Measurements from ENCODE around the gene SGPP1. TPM values are rescaled to one million over a fixed set of nuclear protein-coding genes. Genes with fewer than 3 reads are reported as not detected.

Gene SGPP1
- total RNA-seq, 1 experiment from 2014 or later = 20.8 TPM

DNA sequence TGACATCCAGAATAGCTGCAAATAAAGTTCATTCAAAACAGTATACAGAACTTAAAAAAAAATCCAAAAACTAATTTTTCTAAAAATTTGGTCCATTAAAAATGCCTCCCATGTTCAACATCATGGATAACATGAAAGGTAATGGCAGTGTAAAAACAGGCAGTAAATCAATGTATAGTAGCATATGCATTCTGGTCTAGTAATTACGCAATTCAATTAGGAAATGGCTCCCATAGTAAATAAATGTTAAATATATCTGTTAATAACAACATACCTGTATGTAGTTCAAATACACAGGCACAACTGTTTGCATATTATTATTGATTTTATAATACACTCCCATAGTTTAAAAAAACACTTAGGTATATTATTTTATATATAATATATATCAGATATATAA, 42.5 kb downstream of the SGPP1 start:
- no TSS peak for BruUV-seq (replicated peaks)
- no peak overlapping the region for H3K4me3 Mint-ChIP-seq (ENCODE audit: unreplicated experiment)

DNA sequence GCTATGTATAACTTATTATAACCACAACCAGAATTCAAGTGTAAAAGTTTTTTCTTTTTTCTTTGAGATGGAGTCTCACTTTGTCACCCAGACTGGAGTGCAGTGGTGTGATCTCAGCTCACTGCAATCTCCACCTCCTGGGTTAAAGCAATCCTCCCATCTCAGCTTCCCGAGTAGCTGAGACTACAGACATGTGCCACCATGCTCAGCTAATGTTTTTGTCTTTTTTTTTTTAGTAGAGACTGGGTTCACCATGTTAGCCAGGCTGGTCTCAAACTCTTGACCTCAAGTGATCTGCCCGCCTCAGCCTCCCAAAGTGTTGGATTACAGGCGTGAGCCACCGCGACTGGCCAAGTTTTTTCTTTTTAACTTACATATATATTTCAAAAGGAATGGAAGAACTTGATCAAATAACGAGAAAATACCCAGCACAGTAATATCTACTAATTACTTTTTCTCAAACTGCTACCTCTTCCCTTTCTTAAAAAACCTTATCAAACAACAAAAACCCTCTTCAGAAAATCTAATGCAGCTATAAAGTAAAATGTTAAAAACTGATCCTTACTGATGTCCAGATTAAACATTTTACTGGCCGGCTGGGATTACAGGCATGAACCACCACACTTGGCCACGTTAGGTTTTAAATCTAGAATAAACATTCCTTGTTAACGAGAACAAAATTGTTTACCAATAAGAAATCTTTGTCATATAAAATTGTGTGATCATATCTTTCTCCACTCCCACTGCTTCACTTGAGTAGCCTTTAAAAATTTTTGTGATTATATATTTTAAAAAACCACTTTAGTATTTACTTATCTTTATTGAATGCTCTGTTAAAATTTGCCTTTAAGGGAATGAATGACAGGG, 44.9 kb downstream of the SGPP1 start:
- intact Hi-C loops (cut with micrococcal nuclease) = no loop called here
- POLR2A ChIA-PET = interaction anchor here (0.8 to 3.0 kb wide), 4 partner anchors 17 to 71 kb away, joined by 3 to 11 read pairs (median 3); partner anchors contain the start of gene WDR89
- BruUV-seq (replicated peaks) = no TSS peak
- Mint-ChIP-seq H3K27ac (ENCODE audit: low read depth, unreplicated experiment) (no peak overlapping the region), H3K36me3 (ENCODE audit: insufficient read depth, unreplicated experiment) (no peaks in the 10 kb centered on the region), H3K27me3 (ENCODE audit: insufficient read depth, unreplicated experiment) (no peaks in the 10 kb centered on the region), H3K9me3 (ENCODE audit: unreplicated experiment) (no peaks in the 10 kb centered on the region), H3K4me1 (ENCODE audit: insufficient read depth, unreplicated experiment) (no peaks in the 10 kb centered on the region), H3K4me3 (ENCODE audit: unreplicated experiment) (no peak overlapping the region)
- CTCF ChIA-PET = interaction anchor here (0.6 to 1.9 kb wide), 2 partner anchors 18 to 88 kb away, joined by 5 to 7 read pairs; no protein-coding TSS in a partner anchor
- TF ChIP-seq, protein P1, sequence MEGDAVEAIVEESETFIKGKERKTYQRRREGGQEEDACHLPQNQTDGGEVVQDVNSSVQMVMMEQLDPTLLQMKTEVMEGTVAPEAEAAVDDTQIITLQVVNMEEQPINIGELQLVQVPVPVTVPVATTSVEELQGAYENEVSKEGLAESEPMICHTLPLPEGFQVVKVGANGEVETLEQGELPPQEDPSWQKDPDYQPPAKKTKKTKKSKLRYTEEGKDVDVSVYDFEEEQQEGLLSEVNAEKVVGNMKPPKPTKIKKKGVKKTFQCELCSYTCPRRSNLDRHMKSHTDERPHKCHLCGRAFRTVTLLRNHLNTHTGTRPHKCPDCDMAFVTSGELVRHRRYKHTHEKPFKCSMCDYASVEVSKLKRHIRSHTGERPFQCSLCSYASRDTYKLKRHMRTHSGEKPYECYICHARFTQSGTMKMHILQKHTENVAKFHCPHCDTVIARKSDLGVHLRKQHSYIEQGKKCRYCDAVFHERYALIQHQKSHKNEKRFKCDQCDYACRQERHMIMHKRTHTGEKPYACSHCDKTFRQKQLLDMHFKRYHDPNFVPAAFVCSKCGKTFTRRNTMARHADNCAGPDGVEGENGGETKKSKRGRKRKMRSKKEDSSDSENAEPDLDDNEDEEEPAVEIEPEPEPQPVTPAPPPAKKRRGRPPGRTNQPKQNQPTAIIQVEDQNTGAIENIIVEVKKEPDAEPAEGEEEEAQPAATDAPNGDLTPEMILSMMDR (IDR thresholded peaks at IDR 0.05; ENCODE audit: unreplicated experiment) = no peak
- no peak for DNase-seq (ENCODE audit: unreplicated experiment)

More for the DNA sequence above, 42.5 kb downstream of the SGPP1 start:
- intact Hi-C loops (cut with micrococcal nuclease) = no loop called here
- H3K27me3 Mint-ChIP-seq (ENCODE audit: insufficient read depth, unreplicated experiment) = no peaks in the 10 kb centered on the region
- no peaks in the 10 kb centered on the region for H3K36me3 Mint-ChIP-seq (ENCODE audit: insufficient read depth, unreplicated experiment)
- H3K4me1 Mint-ChIP-seq (ENCODE audit: insufficient read depth, unreplicated experiment) = no peaks in the 10 kb centered on the region
- H3K27ac Mint-ChIP-seq (ENCODE audit: low read depth, unreplicated experiment) = no peak overlapping the region
- H3K9me3 Mint-ChIP-seq (ENCODE audit: unreplicated experiment) = no peaks in the 10 kb centered on the region
- ChIA-PET CTCF (no interaction called here), POLR2A (interaction anchor here (1.1 kb wide), 1 partner anchor 15 kb away, joined by 3 read pairs; no protein-coding TSS in a partner anchor)
- TF ChIP-seq, protein P1 (IDR thresholded peaks at IDR 0.05; ENCODE audit: unreplicated experiment) = no peak
- DNase-seq (ENCODE audit: unreplicated experiment) = no peak

DNA sequence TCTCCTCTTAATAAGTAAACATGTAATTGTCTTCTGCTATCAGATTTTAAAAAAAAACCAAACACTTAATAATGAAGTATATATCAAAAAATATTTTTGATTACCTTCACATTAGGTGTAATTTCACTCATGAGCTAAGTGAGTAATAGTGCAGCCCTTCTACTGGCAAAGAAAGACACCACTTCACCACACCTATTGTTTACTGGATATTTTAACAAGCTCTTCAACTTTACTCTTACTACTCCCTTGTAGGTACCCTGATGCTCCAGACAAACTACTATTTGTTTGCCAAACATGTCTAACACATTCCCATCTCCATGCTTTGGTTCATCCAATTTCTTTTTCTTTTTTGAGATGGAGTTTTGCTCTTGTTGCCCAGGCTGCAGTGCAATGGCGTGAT, 49.3 kb downstream of the SGPP1 start:
- no peak overlapping the region for H3K27ac Mint-ChIP-seq (ENCODE audit: low read depth, unreplicated experiment)
- intact Hi-C loops (cut with micrococcal nuclease) = no loop called here
- no peaks in the 10 kb centered on the region for H3K4me1 Mint-ChIP-seq (ENCODE audit: insufficient read depth, unreplicated experiment)
- no peaks in the 10 kb centered on the region for H3K9me3 Mint-ChIP-seq (ENCODE audit: unreplicated experiment)
- no peak overlapping the region for H3K4me3 Mint-ChIP-seq (ENCODE audit: unreplicated experiment)
- no TSS peak for BruUV-seq (replicated peaks)
- TF ChIP-seq, protein P1 (IDR thresholded peaks at IDR 0.05; ENCODE audit: unreplicated experiment) = no peak
- H3K36me3 Mint-ChIP-seq (ENCODE audit: insufficient read depth, unreplicated experiment) = peaks cover 13% of the 10 kb centered on the region
- POLR2A ChIA-PET = interaction anchor here (0.7 to 2.3 kb wide), 6 partner anchors 13 to 1037 kb away, joined by 3 to 13 read pairs (median 6); partner anchors contain the start of gene WDR89
- CTCF ChIA-PET = no interaction called here
- no peak for DNase-seq (ENCODE audit: unreplicated experiment)
- H3K27me3 Mint-ChIP-seq (ENCODE audit: insufficient read depth, unreplicated experiment) = no peaks in the 10 kb centered on the region

DNA sequence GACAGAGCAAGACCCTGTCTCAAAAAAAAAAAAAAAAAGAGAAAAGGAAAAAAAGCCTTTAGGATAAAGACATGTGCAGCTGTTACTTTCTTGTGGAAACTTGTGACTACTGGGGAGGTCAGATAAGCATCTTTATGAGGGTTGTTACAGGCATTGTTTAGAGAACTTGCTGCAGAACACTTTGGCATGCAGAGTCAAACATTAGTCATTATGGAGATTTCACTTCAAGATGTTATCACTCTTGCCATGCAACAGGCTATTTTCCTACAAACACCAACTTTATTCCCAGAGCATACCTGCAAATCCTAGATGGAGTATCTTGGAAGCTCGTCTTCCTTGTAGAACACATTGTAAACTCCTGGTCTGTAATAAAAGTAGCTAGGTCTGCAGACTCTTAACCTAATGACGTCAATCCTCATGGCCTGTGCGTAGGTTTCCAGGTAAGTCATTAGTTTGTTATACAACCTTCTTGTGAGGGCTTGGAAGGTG, 49.9 kb downstream of the SGPP1 start:
- no peak for DNase-seq (ENCODE audit: unreplicated experiment)
- no peak overlapping the region for H3K4me3 Mint-ChIP-seq (ENCODE audit: unreplicated experiment)

More for the DNA sequence above, 49.9 kb downstream of the SGPP1 start:
- Mint-ChIP-seq H3K27me3 (ENCODE audit: insufficient read depth, unreplicated experiment) (no peaks in the 10 kb centered on the region), H3K9me3 (ENCODE audit: unreplicated experiment) (no peaks in the 10 kb centered on the region), H3K4me1 (ENCODE audit: insufficient read depth, unreplicated experiment) (no peaks in the 10 kb centered on the region), H3K27ac (ENCODE audit: low read depth, unreplicated experiment) (no peak overlapping the region), H3K36me3 (ENCODE audit: insufficient read depth, unreplicated experiment) (peaks cover 13% of the 10 kb centered on the region)
- ChIA-PET CTCF (no interaction called here), POLR2A (interaction anchor here (1.2 to 2.3 kb wide), 5 partner anchors 13 to 162 kb away, joined by 3 to 13 read pairs (median 7); partner anchors contain the start of gene WDR89)
- intact Hi-C loops (cut with micrococcal nuclease) = no loop called here
- TF ChIP-seq, protein P1 (IDR thresholded peaks at IDR 0.05; ENCODE audit: unreplicated experiment) = no peak
- no TSS peak for BruUV-seq (replicated peaks)

All from MCF 10A (cell line).